Right cardiac atrium (tissue), 5 donors: ENCODE results near the gene HAUS2. TPM values are rescaled to one million over a fixed set of nuclear protein-coding genes. Genes with fewer than 3 reads are reported as not detected.

ENCODE experiments used
- ATAC-seq, 2 donors: fragments of 200-7000 bp; cut with Tn5 transposase; one replicate each; pipeline versions ENCODE4 v1.8.0 to v1.9.1; 2020; ENCODE audit warnings: moderate library complexity in 2 of 2, mild to moderate bottlenecking in 1 of 2
- DNase-seq, 3 donors: peaks; one replicate each; pipeline ENCODE4 v3.0.0-alpha.2; 2020
- H3K27ac ChIP-seq: one replicate; pipeline ENCODE4 v1.5.1; 2013; ENCODE audit warnings: mild to moderate bottlenecking, low read length, control low read depth, moderate library complexity
- H3K27me3 ChIP-seq: one replicate; pipeline ENCODE4 v1.6.1; 2013; ENCODE audit not compliant: control insufficient read depth, insufficient read depth
- H3K4me1 ChIP-seq: one replicate; pipeline ENCODE4 v1.6.1; 2013; ENCODE audit warnings: low read length; ENCODE audit not compliant: control insufficient read depth, insufficient read depth
- H3K4me3 ChIP-seq: one replicate; pipeline ENCODE4 v1.5.1; 2013; ENCODE audit warnings: low read length, control low read depth
- H3K9me3 ChIP-seq: one replicate; pipeline ENCODE4 v1.6.1; 2013; ENCODE audit warnings: low read length; ENCODE audit not compliant: control insufficient read depth
- WGBS: extraction: QIAGEN DNeasy Blood & Tissue Kit; methylation state at CpG from one replicate; pipeline ENCODE4 v1.1.7; 2013; 5-methylcytosine and 5-hydroxymethylcytosine counted together
- intact Hi-C, 4 donors: fragments of 100-400 bp; cut with DNase I; formaldehyde crosslinking; loops; one replicate each; pipeline versions ENCODE4 v1.11.0 to v1.14.0; 2022 to 2023
- polyA plus RNA-seq: library from polyadenylated mRNA; stranded (reverse); fragments of 200-250 nt; gene quantifications from one replicate; pipeline ENCODE4 v1.2.3, GENCODE V29; 2013
- total RNA-seq, 4 donors: library from RNA; stranded (reverse); fragmentation: NEBNext Ultra II Directional; extraction: Animal tissue kit (Norgen Biotek cat#: 25700); gene quantifications; one replicate each; pipeline ENCODE4 v1.2.1, GENCODE V29; 2021
- donor health status: healthy with polysubstance abuse.
- donor health status: DM: no; HTN: yes; CAD: no.
- donor health status: DM: no; HTN: no; CAD: no.
- donor health status: DM: no; HTN: yes; CAD: no; lungs with severe emphysema.
- donor health status: DM: yes; HTN: yes; CAD: no.

HAUS2 gene
- total and polyA plus RNA-seq, 5 donors: 10.0 to 15.2 (median 12.4) TPM

GRCh38 chr15:42576040-42576594 is 27.5 kb downstream of the HAUS2 start:
- H3K9me3 ChIP-seq: no peaks in the 10 kb centered on the region
- ATAC-seq (no peak), DNase-seq (no peak)
- WGBS: 3% methylated on average over 16 of the region's 16 CpGs
- H3K27me3 ChIP-seq: no peaks in the 10 kb centered on the region
- peak overlapping the region; percentile 77 for H3K4me3 ChIP-seq
- intact Hi-C loops: no loop called here
- peaks cover 4% of the 10 kb centered on the region for H3K4me1 ChIP-seq
- H3K27ac ChIP-seq: peak overlapping the region; percentile 85

GRCh38 chr15:42576776-42577175 is 28.1 kb downstream of the HAUS2 start:
- Histone ChIP-seq H3K9me3 (no peaks in the 10 kb centered on the region), H3K4me3 (no peak overlapping the region), H3K27ac (no peak overlapping the region), H3K27me3 (no peaks in the 10 kb centered on the region), H3K4me1 (peaks cover 6% of the 10 kb centered on the region)
- 82% methylated on average over 1 of the region's 1 CpG for WGBS
- DNase-seq (no peak), ATAC-seq (no peak)
- intact Hi-C loops: no loop called here

- intact Hi-C loops: no loop called here
- 24% methylated on average over 1 of the region's 1 CpG for WGBS
- Histone ChIP-seq H3K27me3 (no peaks in the 10 kb centered on the region), H3K4me3 (peak overlapping the region; percentile 7), H3K4me1 (peaks cover 6% of the 10 kb centered on the region), H3K9me3 (no peaks in the 10 kb centered on the region), H3K27ac (peak overlapping the region; percentile 33)
- ATAC-seq (no peak), DNase-seq (no peak)
Observed at GRCh38 chr15:42577514-42578031, 28.9 kb downstream of the HAUS2 start.

- no peak overlapping the region for H3K4me3 ChIP-seq
- H3K27me3 ChIP-seq: no peaks in the 10 kb centered on the region
- ATAC-seq (no peak), DNase-seq (no peak)
- no peak overlapping the region for H3K27ac ChIP-seq
- intact Hi-C loops: no loop called here
- no peaks in the 10 kb centered on the region for H3K9me3 ChIP-seq
- WGBS: 76% methylated on average over 2 of the region's 2 CpGs
- H3K4me1 ChIP-seq: peaks cover 6% of the 10 kb centered on the region
Observed at GRCh38 chr15:42578984-42579537, 30.4 kb downstream of the HAUS2 start.

DNA sequence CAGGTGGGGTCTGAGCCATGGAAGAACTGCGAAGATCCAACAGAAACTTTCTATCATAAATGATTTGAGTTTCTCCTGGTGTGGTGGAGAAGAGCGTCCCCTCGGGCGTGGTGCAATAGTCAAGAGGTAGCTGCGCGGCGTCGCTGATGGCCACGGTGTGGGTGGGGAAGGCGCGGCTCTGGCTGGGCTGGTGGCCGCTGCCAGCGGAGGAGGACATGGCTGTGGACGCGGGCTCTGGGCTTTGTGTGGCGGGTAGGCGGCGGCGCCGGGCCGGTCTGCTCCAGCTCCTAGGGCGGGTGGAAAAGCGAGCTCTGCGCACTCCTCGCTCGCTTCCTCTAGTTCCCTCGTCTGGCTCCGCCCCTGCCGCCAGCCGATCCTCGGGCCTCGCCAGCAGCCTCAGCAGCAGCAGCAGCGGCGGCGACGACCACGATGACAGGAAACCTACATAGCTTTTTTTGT is 32.7 kb downstream of the HAUS2 start:
- 2% methylated on average over 37 of the region's 37 CpGs for WGBS
- Histone ChIP-seq H3K27ac (peak overlapping the region; percentile 86), H3K9me3 (no peaks in the 10 kb centered on the region), H3K4me3 (peak overlapping the region; percentile 45), H3K27me3 (no peaks in the 10 kb centered on the region), H3K4me1 (peaks cover 10% of the 10 kb centered on the region)
- intact Hi-C loops: loop anchor here in 1 of 4 donors (10.0 kb wide), 1 partner anchor 74 kb away; no protein-coding TSS in a partner anchor
- DNase-seq (peak; percentile 91 to 97 (median 96)), ATAC-seq (peak; percentile 96 to 97)

- no peak for DNase-seq
- Histone ChIP-seq H3K27ac (peak overlapping the region; percentile 17), H3K4me3 (peak overlapping the region; percentile 41), H3K4me1 (peaks cover 10% of the 10 kb centered on the region), H3K9me3 (no peaks in the 10 kb centered on the region), H3K27me3 (no peaks in the 10 kb centered on the region)
- 48% methylated on average over 8 of the region's 8 CpGs for WGBS
- intact Hi-C loops: loop anchor here in 1 of 4 donors (10.0 kb wide), 1 partner anchor 72 kb away; no protein-coding TSS in a partner anchor
- ATAC-seq: no peak
Observed at GRCh38 chr15:42582569-42583375, 34.1 kb downstream of the HAUS2 start.

DNA sequence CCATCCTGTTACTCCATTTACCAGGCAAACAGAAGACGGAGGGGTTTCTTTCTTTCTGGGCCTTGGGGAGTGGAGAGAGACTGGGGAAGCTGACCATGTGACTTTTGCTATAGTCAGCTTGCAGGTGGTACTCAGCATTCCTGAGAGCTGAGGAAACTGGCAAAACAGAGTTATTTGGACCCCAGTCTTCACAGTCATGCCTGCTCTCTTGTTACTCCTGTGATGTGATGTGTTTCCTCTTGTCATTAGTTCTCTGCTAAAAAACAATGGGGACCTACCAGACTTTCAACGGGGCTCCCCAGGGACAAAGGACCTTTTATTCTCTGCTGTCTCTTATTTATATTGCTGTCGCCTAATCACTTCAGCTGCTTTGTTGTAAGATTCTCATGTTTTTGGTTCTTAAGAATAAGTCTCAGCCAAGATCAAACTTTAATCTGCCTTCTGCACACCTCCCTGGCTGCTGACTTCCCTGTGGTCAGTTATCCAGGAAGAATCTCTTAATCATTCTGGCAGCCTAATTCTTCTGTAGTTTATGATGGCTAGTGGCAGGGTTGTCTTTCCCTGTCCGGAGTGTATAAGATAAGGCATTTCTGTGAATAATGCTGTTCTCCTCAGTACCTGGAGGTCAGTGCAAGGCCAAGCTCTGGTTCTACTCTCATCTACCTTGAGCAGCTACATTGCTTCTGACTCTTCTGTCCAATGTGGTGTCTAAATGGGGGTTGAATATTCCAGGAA is 35.6 kb downstream of the HAUS2 start:
- Histone ChIP-seq H3K9me3 (no peaks in the 10 kb centered on the region), H3K27ac (peak overlapping the region; percentile 11), H3K27me3 (no peaks in the 10 kb centered on the region), H3K4me1 (peaks cover 6% of the 10 kb centered on the region), H3K4me3 (peak overlapping the region; percentile 41)
- ATAC-seq (no peak), DNase-seq (no peak)
- WGBS: 18% methylated on average over 4 of the region's 4 CpGs
- intact Hi-C loops: loop anchor here in 1 of 4 donors (10.0 kb wide), 1 partner anchor 71 kb away; no protein-coding TSS in a partner anchor

GRCh38 chr15:42590619-42591237 is 42.1 kb downstream of the HAUS2 start:
- Histone ChIP-seq H3K4me1 (no peaks in the 10 kb centered on the region), H3K9me3 (no peaks in the 10 kb centered on the region), H3K27ac (peak overlapping the region; percentile 26), H3K4me3 (no peak overlapping the region), H3K27me3 (no peaks in the 10 kb centered on the region)
- 90% methylated on average over 5 of the region's 5 CpGs for whole genome bisulfite sequencing
- DNase-seq (no peak), ATAC-seq (no peak)
- intact Hi-C loops: no loop called here

- Histone ChIP-seq H3K27ac (peak overlapping the region; percentile 26), H3K27me3 (no peaks in the 10 kb centered on the region), H3K4me1 (no peaks in the 10 kb centered on the region), H3K4me3 (no peak overlapping the region), H3K9me3 (no peaks in the 10 kb centered on the region)
- 72% methylated on average over 10 of the region's 10 CpGs for WGBS
- peak; percentile 33 to 42 for ATAC-seq
- DNase-seq: no peak
- intact Hi-C loops: no loop called here
Observed at GRCh38 chr15:42591238-42591934, 42.7 kb downstream of the HAUS2 start.

DNA sequence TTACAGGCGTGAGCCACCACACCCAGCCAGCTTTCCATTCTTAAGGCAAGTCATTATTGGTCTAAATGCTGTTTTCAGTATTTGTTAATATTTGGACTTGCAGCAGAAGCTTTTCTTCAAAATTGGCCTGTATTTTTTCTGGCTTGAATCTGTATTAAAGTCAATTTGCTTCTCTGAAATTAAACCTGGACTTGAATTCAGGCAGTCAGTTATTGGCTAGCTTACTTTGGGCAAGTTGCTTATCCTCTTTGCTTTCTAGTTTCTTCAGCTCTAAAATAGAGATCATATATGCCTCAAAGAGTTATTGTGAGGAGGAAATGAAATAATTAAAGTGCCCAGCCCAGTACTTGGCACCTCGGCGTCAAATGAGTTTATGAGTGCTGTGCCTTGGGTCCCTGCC is 44.1 kb downstream of the HAUS2 start:
- WGBS: 62% methylated on average over 3 of the region's 3 CpGs
- H3K27me3 ChIP-seq: no peaks in the 10 kb centered on the region
- H3K9me3 ChIP-seq: no peaks in the 10 kb centered on the region
- H3K27ac ChIP-seq: no peak overlapping the region
- no peaks in the 10 kb centered on the region for H3K4me1 ChIP-seq
- no peak for ATAC-seq
- intact Hi-C loops: no loop called here
- H3K4me3 ChIP-seq: no peak overlapping the region
- DNase-seq: no peak
